HG02840 (cell line): ENCODE results near the gene ICAM3.
"Not testable (repeated sequence)": the region's sequence is repeated elsewhere in the genome, so short reads cannot be mapped to it uniquely, and the experiment has no call there.

ENCODE experiments used
- ATAC-seq: cut with Tn5 transposase; IDR thresholded peaks from one replicate; pipeline ENCODE4 v1.9.1; 2021; ENCODE audit warnings: mild to moderate bottlenecking, moderate library complexity, moderate number of reproducible peaks; ENCODE audit not compliant: unreplicated experiment, low FRiP score

The ICAM3 gene, protein sequence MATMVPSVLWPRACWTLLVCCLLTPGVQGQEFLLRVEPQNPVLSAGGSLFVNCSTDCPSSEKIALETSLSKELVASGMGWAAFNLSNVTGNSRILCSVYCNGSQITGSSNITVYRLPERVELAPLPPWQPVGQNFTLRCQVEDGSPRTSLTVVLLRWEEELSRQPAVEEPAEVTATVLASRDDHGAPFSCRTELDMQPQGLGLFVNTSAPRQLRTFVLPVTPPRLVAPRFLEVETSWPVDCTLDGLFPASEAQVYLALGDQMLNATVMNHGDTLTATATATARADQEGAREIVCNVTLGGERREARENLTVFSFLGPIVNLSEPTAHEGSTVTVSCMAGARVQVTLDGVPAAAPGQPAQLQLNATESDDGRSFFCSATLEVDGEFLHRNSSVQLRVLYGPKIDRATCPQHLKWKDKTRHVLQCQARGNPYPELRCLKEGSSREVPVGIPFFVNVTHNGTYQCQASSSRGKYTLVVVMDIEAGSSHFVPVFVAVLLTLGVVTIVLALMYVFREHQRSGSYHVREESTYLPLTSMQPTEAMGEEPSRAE

DNA sequence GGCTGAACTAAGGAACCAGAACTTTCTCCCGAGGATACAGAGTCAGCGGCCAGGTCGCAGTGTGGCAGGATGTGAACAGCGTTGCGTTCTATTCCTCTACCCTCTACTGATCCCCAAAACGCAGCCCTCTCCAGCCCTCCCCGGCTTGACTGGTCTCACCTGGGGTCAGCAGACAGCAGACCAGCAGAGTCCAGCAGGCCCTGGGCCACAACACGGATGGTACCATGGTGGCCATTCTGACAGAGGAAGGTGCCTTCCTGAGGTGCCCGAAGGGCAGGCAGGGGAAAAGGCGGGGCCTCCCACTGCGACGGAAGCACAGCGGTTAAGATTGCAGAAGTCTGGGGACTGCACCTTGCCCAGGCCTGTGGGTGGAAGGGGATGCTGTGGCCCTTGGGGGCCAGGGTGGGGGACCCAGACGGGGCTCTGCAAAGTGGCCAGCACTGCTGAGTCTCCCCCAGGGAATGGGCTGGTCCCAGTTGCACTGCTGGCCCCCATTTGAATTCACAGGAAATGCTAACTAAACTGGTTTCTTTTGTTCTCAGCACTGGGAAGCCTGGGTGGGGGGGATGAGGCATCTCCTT lies at the start of gene ICAM3:
TSS of gene ICAM3 (minus strand) at position 245 of the 581 bp plus-strand sequence. CDS start at position 235, 10 bp downstream.
- no peak for ATAC-seq

- no peak for ATAC-seq
These were observed 49.5 kb upstream of the ICAM3 start for GRCh38 chr19:10388957-10389356.

DNA sequence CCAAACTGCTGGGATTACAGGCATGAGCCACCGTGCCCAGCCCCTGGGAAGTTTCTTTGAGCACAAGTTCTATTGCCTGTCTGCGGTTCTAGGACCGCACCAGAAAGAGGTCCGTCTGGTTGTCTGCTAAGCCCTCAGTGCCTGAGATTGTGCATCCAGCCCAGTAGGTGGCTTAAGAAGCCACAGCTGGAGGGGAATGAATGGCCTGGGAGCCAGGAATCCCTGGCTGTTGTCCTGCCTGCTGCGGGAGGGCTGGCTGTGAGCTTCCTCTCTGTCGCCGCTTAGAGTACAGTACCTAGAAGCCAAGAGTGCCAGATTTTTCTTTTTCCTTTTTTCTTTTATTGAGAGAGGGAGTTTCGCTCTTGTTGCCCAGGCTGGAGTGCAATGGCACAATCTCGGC lies 45.2 kb upstream of the ICAM3 start:
- ATAC-seq, result no peak

DNA sequence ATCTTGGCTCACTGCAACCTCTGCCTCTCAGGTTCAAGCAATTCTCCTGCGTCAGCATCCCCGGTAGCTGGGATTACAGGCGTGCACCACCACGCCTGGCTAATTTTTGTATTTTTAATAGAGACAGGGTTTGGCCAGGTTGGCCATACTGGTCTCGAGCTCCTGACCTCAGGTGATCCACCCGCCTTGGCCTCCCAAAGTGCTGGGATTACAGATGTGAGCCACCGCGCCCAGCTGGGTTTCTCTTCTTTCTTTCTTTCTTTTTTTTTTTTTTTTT lies 43.7 kb upstream of the ICAM3 start:
- not testable (repeated sequence) for ATAC-seq

GRCh38 chr19:10380313-10381102 lies 41.1 kb upstream of the ICAM3 start, which contains the start of gene TYK2:
TYK2 (minus strand) TSS chr19:10380572; CDS start chr19:10378406, 2,166 bp downstream.
- peak; percentile 92 for ATAC-seq

GRCh38 chr19:10379880-10380312 lies 40.5 kb upstream of the ICAM3 start:
- no peak for ATAC-seq

- ATAC-seq, result no peak
These were observed 38.7 kb upstream of the ICAM3 start for GRCh38 chr19:10378124-10378523.

DNA sequence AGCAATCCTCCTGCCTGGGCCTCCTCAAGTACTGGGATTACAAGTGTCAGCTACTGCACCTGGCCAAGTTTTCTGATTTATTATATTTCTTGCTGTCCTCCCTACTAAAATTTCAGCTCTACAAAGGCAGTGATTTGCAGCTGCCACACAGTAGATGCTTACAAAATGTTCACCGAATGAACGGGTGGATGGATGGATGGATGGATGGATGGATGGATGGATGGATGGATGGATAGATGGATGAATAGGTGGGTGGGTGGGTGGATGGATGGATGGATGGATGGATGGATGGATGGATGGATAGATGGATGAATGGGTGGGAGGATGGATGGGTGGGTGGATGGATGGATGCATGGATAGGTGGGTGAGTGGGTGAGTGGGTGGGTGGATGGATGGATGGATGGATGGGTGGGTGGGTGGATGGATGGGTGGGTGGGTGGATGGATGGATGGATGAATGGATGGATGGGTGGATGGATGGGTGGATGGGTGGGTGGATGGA lies 37.8 kb upstream of the ICAM3 start:
- ATAC-seq, result not testable (repeated sequence)

GRCh38 chr19:10374931-10375330 lies 35.5 kb upstream of the ICAM3 start:
- no peak for ATAC-seq

- no peak for ATAC-seq
These were observed 33.3 kb upstream of the ICAM3 start for GRCh38 chr19:10372690-10373089.

DNA sequence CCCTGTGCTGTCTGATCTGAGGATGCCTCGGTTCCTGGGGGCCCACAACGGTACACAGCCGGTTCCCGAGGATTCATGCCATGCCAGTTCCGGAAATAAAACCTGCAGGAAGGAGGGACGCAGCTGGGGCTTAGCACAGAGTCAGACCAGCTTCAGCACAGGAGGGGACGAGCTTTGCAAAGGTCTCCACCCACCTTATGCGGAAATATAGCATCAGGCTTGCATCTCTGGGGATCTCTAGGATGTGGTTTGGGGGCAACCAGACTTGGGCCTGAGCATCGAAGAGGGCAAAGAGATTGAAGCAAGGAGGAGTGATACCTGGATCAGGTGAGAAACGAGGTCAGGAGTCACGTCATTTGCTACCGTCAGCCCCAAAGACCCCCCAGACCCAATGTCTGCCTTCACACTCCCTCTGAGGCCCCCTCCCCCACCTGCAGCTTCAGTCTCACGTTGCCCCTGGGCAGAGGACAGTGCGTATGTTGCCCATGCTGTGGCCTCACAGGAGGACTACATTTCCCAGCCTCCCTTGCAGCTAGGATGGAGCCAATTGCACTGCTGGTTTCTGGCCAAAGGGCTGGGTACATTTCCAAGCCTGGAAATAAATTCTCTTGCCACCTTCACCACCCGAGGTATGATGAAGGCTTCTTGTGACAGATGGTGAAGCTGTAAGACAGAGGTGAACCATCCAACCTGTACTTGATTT lies 28.8 kb upstream of the ICAM3 start:
- no peak for ATAC-seq

- not testable (repeated sequence) for ATAC-seq
These were observed 27.6 kb upstream of the ICAM3 start for GRCh38 chr19:10366950-10367512.

- no peak for ATAC-seq
These were observed 26.1 kb upstream of the ICAM3 start for GRCh38 chr19:10365518-10365917.

DNA sequence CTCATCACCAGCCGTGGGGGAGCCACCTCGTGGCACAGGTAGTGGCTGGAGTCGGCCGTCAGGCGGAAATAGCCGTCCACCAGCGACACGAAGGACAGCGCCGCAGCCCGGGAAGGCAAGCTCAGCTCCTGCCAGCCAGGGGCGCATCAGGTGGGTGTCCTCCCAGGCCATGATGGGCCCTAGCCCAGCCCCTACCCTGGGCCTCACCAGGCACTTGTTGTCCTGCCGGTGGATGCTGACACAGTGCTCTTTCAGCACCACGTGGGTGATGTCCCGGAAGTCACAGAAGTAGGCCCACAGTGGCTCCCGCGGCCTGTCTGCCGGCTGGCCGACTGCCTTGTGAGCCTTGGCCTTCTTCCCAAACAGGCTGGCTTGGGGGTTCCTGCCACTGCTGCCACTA lies 25.2 kb upstream of the ICAM3 start:
- ATAC-seq, result no peak

- no peak for ATAC-seq
These were observed 24.4 kb upstream of the ICAM3 start for GRCh38 chr19:10363789-10364281.

DNA sequence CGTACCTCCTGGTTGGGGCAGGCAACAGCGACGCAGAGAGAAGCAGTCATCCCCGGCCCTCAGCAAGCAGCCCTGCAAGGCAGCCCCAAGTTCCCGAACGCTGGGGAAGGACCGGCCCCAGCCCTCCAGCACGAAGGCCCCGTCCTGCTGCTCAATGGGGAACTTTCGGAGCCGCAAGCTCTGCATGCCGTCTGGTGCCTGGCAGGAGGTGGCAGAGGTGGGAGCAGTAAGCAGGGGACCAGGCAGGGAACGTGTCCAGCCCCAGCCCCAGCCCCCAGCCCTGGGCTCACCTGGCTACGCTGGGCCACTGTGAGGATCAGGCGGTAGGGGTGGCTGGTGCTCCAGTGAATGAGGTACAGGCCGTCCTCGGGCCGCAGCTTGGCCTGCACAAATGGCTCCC lies 22.8 kb upstream of the ICAM3 start:
- no peak for ATAC-seq

DNA sequence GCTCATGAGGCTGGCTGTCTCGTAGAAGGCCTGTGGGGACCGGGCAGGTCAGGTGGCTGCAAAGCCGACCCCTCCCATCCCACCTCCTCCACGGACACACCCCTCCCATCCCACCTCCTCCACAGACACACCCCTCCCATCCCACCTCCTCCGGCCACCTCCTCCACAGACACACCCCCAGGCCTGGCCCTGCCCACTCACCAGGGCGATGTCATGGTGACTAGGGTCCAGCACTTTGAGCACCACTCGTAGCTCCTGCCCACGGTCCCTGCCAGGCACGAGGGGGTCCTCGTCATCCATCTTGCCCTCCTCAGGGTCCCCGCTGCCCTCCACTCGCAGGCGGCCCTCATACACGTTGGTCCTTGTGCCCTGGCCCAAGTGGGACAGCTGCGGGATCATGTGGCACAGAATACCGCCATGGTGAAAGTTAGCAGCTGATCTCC lies 22.2 kb upstream of the ICAM3 start:
- ATAC-seq, result no peak

DNA sequence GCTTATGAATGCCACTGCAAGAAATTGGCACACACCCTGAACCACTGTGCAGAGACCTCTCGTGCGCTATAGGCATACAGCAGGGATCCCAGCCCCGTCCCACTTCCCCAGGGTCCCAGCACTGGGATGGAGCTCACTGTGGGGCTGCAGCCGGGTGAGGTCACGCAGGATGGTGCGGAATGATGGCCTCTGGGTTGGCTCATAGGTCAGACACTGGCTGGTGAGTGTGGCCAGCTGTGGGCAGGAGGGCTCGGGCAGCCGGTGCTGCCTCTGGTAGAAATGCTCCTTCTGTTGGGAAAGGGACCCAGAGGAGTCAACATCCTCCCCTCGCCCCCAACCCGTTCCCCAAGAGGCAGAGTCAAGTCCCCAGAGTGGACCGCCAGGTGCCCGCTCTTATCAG lies 17.0 kb upstream of the ICAM3 start:
- ATAC-seq, result no peak

GRCh38 chr19:10353793-10354391 lies 14.5 kb upstream of the ICAM3 start:
- no peak for ATAC-seq
